Mesothelial cell of epicardium (in vitro differentiated cells): ENCODE measurements around the gene CHRNA9. TPM values are rescaled to one million over a fixed set of nuclear protein-coding genes. Genes with fewer than 3 reads are reported as not detected.

ENCODE experiments used
- DNase-seq, 2 experiments: peaks; one replicate each; pipeline ENCODE4 v3.0.0; 2021; ENCODE audit warnings: low spot score in 2 of 2; ENCODE audit not compliant: unreplicated experiment in 2 of 2
- H3K27ac Mint-ChIP-seq: 2 replicates; pipeline ENCODE4 v1.8.0; 2021; ENCODE audit warnings: mixed read lengths
- H3K27me3 Mint-ChIP-seq: 2 replicates; pipeline ENCODE4 v1.8.0; 2021; ENCODE audit warnings: low read depth, mixed read lengths
- H3K36me3 Mint-ChIP-seq: 2 replicates; pipeline ENCODE4 v1.8.0; 2021; ENCODE audit warnings: mixed read lengths
- H3K4me1 Mint-ChIP-seq: 2 replicates; pipeline ENCODE4 v1.8.0; 2021; ENCODE audit warnings: mixed read lengths
- H3K4me3 Mint-ChIP-seq: 2 replicates; pipeline ENCODE4 v1.8.0; 2021; ENCODE audit warnings: mild to moderate bottlenecking, moderate library complexity, mixed read lengths
- H3K9me3 Mint-ChIP-seq: 2 replicates; pipeline ENCODE4 v1.8.0; 2021; ENCODE audit warnings: mixed read lengths
- total RNA-seq: library from RNA; stranded (reverse); gene quantifications from 3 replicates; pipeline ENCODE4 v1.2.1, GENCODE V29; 2021
- TF ChIP-seq, protein P1 (sequence below): fragments of 200-600 bp; sonication (generic); IDR thresholded peaks from one replicate; pipeline ENCODE4 v1.5.0; 2021; ENCODE audit warnings: antibody characterized with exemption; ENCODE audit not compliant: unreplicated experiment

CHRNA9 gene
- total RNA-seq, 1 donor from 2014 or later: not detected

DNA sequence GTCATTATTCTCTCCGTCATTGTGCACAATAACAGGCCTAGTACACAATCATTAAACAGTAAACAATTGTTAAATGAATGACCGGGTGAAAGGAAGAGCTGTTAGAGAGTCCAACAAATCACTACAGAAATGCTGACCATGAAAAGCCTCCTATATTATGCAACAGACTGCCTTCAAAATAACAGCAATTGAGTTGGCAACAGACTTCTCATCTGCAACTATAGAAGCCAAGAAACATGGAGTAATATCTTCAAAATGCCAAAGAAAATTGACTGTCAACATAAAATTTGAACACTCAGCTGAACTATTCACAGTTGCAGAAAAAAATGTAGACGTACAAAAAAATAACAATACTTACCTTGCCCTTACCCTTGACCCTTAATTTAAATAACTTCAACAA lies 26.2 kb downstream of the CHRNA9 start:
- TF ChIP-seq, protein P1, sequence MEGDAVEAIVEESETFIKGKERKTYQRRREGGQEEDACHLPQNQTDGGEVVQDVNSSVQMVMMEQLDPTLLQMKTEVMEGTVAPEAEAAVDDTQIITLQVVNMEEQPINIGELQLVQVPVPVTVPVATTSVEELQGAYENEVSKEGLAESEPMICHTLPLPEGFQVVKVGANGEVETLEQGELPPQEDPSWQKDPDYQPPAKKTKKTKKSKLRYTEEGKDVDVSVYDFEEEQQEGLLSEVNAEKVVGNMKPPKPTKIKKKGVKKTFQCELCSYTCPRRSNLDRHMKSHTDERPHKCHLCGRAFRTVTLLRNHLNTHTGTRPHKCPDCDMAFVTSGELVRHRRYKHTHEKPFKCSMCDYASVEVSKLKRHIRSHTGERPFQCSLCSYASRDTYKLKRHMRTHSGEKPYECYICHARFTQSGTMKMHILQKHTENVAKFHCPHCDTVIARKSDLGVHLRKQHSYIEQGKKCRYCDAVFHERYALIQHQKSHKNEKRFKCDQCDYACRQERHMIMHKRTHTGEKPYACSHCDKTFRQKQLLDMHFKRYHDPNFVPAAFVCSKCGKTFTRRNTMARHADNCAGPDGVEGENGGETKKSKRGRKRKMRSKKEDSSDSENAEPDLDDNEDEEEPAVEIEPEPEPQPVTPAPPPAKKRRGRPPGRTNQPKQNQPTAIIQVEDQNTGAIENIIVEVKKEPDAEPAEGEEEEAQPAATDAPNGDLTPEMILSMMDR: no peak
- no peaks in the 10 kb centered on the region for H3K27me3 Mint-ChIP-seq
- peaks cover 21% of the 10 kb centered on the region for H3K4me1 Mint-ChIP-seq
- no peak overlapping the region for H3K27ac Mint-ChIP-seq
- H3K4me3 Mint-ChIP-seq: no peak overlapping the region
- DNase-seq: no peak
- H3K9me3 Mint-ChIP-seq: peaks cover 21% of the 10 kb centered on the region
- peaks cover 11% of the 10 kb centered on the region for H3K36me3 Mint-ChIP-seq

DNA sequence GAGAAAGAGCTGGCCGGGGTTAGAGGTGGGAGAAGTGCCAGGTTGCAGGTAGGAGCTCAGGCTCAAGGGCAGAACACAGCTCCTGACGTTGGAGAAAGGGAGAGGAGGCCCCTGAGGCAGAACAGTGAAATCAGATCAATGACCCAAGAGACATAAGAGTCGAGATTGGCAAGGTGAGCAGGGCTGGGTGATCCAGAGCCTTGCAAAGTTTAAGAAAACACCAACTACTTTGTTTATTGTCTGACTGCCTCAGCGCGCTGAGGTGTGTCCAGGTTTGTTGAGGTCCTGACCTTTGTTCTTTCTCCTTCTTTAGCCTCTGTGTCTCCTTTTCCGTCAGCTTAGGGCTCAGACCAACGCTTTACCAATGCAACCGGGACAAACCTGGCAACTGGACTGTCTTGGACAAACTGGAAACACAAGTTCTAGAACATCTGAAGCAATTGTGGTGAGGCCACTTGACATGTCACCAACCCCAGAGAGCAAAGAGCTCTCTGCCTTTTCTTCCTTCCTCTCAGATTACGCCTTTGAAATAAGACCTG lies 28.3 kb downstream of the CHRNA9 start:
- H3K27me3 Mint-ChIP-seq: no peaks in the 10 kb centered on the region
- no peak for DNase-seq
- peaks cover 21% of the 10 kb centered on the region for H3K4me1 Mint-ChIP-seq
- H3K4me3 Mint-ChIP-seq: no peak overlapping the region
- TF ChIP-seq, protein P1: no peak
- H3K9me3 Mint-ChIP-seq: peaks cover 21% of the 10 kb centered on the region
- peaks cover 11% of the 10 kb centered on the region for H3K36me3 Mint-ChIP-seq
- no peak overlapping the region for H3K27ac Mint-ChIP-seq

DNA sequence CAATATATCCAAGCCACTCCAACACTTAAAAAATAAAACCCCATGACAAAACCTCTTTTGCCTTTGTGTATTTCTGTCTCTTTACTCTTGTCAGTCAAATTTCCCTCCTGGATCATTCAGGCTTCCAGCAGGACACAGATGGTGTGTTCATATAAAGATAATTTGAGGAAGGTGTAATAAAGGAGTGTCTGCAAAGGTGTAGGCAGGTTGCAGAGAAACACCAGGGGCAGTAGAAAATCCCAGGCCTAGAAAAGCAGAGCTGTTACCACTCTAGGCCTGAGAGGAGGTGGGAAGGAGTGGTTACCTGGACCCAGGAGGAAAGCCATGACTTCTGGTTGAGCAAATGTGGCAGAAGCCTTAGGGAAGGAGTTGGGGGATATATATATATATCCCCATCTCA lies 28.8 kb downstream of the CHRNA9 start:
- Mint-ChIP-seq H3K9me3 (peaks cover 21% of the 10 kb centered on the region), H3K27ac (no peak overlapping the region), H3K27me3 (no peaks in the 10 kb centered on the region), H3K4me3 (no peak overlapping the region), H3K36me3 (peaks cover 11% of the 10 kb centered on the region), H3K4me1 (peaks cover 22% of the 10 kb centered on the region)
- TF ChIP-seq, protein P1: no peak
- DNase-seq: no peak

DNA sequence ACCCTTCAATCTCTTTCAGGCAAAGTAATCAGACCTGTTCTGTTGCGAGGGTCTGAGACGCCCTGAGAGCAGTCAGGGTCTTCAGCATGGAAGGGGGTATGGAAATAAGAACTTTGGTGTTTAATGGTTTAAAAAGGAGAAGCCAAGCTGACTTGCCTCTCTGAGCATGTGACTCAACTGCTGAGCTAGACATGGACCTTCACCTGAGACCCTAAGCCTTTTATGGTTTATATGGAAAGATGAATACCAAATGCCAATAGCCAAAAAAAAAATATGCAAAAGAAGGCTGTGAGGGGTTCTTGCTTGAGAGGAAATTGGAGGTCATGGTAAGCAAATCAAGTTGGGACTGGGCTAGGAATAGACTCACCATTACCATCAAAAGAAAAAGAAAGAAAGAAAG lies 30.6 kb downstream of the CHRNA9 start:
- Mint-ChIP-seq H3K36me3 (peaks cover 6% of the 10 kb centered on the region), H3K27ac (peak overlapping the region; percentile 2), H3K27me3 (no peaks in the 10 kb centered on the region), H3K9me3 (peaks cover 14% of the 10 kb centered on the region), H3K4me1 (peaks cover 27% of the 10 kb centered on the region), H3K4me3 (no peak overlapping the region)
- TF ChIP-seq, protein P1: no peak
- DNase-seq: no peak

DNA sequence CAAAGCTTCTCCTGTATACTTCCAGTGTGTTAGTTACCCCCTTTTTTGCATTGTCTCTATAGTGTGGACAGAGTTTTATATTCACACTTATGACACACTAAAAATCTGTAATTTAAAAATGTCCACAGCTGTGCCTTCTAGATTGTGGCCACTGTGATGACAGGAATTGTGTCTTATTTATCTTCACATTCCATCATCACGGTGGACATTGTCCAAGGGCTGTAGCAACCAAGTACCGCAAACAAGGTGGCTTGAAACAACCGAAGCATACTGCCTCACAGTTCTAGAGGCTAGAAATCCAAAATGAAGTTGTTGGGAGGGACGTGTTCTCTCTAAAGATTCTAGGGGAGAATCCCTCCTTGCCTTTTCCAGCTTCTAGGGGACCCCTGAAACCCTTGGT lies 32.3 kb downstream of the CHRNA9 start:
- H3K9me3 Mint-ChIP-seq: peaks cover 5% of the 10 kb centered on the region
- no peak overlapping the region for H3K4me3 Mint-ChIP-seq
- no peak overlapping the region for H3K27ac Mint-ChIP-seq
- H3K27me3 Mint-ChIP-seq: no peaks in the 10 kb centered on the region
- no peak for DNase-seq
- H3K4me1 Mint-ChIP-seq: peaks cover 27% of the 10 kb centered on the region
- TF ChIP-seq, protein P1: no peak
- no peaks in the 10 kb centered on the region for H3K36me3 Mint-ChIP-seq
